MM.1S (cell line): ENCODE data around the gene MAGEB17.

ENCODE experiments used
- DNase-seq: peaks from one replicate; pipeline ENCODE4 v3.0.0-alpha.2; 2015
- H2AFZ ChIP-seq: fragments of 300-600 bp; sonication (generic); 2 replicates; pipeline ENCODE4 v1.6.0; 2016; ENCODE audit warnings: antibody characterized with exemption, low read length
- H3F3A ChIP-seq: fragments of 300-600 bp; sonication (generic); 2 replicates; pipeline ENCODE4 v1.6.1; 2016; ENCODE audit warnings: mild to moderate bottlenecking, antibody characterized with exemption, low read length, moderate library complexity, mixed read lengths; ENCODE audit not compliant: insufficient read depth
- H3K27ac ChIP-seq: fragments of 300-600 bp; sonication (generic); 2 replicates; pipeline ENCODE4 v1.5.1; 2016; ENCODE audit warnings: mild to moderate bottlenecking, low read length
- H3K27me3 ChIP-seq: fragments of 300-600 bp; sonication (generic); replicated peaks from 2 replicates; pipeline ENCODE4 v1.6.0; 2016; ENCODE audit warnings: low read length; ENCODE audit not compliant: insufficient read depth
- H3K36me3 ChIP-seq: fragments of 300-600 bp; sonication (generic); replicated peaks from 2 replicates; pipeline ENCODE4 v1.6.1; 2016; ENCODE audit warnings: mild to moderate bottlenecking, low read length, mixed read lengths; ENCODE audit not compliant: insufficient read depth
- H3K4me1 ChIP-seq: fragments of 300-600 bp; sonication (generic); 2 replicates; pipeline ENCODE4 v1.6.1; 2016; ENCODE audit warnings: low read length, mixed read lengths
- H3K4me2 ChIP-seq: fragments of 300-600 bp; sonication (generic); 2 replicates; pipeline ENCODE4 v1.6.0; 2016; ENCODE audit warnings: low read depth, low read length
- H3K4me3 ChIP-seq: fragments of 300-600 bp; sonication (generic); 2 replicates; pipeline ENCODE4 v1.5.1; 2016; ENCODE audit warnings: low read length, mixed read lengths
- H3K79me2 ChIP-seq: fragments of 300-600 bp; sonication (generic); 2 replicates; pipeline ENCODE4 v1.6.1; 2016; ENCODE audit warnings: mixed run types, low read length, mixed read lengths
- H3K9ac ChIP-seq: fragments of 300-600 bp; sonication (generic); 2 replicates; pipeline ENCODE4 v1.6.1; 2016; ENCODE audit warnings: low read length, mixed read lengths
- H3K9me2 ChIP-seq: fragments of 300-600 bp; sonication (generic); replicated peaks from 2 replicates; pipeline ENCODE4 v1.6.1; 2016; ENCODE audit warnings: mild to moderate bottlenecking, low read length, mixed read lengths; ENCODE audit not compliant: insufficient read depth
- H3K9me3 ChIP-seq: fragments of 300-600 bp; sonication (generic); replicated peaks from 2 replicates; pipeline ENCODE4 v1.6.1; 2016; ENCODE audit warnings: mild to moderate bottlenecking, low read length, mixed read lengths; ENCODE audit not compliant: insufficient read depth
- H4K20me1 ChIP-seq: fragments of 300-600 bp; sonication (generic); 2 replicates; pipeline ENCODE4 v1.6.1; 2016; ENCODE audit warnings: mild to moderate bottlenecking, low read length, moderate library complexity, mixed read lengths; ENCODE audit not compliant: insufficient read depth
- EZH2 ChIP-seq: fragments of 300-600 bp; sonication (generic); optimal IDR thresholded peaks from 2 replicates; pipeline ENCODE3; 2017; ENCODE audit warnings: low read depth, mild to moderate bottlenecking, antibody characterized with exemption, low read length, mixed read lengths
- EZH2phosphoT487 ChIP-seq: fragments of 300-600 bp; sonication (generic); IDR thresholded peaks from 2 replicates; pipeline ENCODE4 v1.6.1; 2018; ENCODE audit warnings: antibody characterized with exemption, low read length
- TF ChIP-seq, protein P1 (sequence below): fragments of 300-600 bp; sonication (generic); IDR thresholded peaks from 2 replicates; pipeline ENCODE4 v1.5.1; 2016; ENCODE audit warnings: antibody characterized with exemption, low read length, mixed read lengths

The MAGEB17 gene

DNA sequence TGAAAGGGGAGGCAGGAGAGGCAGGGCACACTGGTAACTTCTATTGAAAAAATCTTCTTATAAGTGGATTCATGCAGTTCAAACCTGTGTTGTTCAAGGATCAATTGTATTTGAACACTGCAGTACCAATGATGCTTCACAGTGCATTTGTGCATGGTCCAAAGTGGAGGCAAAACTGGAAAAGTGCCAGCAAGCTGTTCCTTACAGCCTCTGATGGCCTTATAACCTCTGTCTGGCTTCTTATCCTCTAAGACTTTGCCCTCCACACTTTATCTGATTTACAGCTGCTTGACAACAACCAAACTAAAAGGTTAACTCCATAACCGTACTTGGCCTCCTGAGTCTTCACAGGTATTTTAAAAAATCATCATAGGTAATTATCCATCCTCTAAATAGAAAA is 40.4 kb downstream of the MAGEB17 start:
- Histone ChIP-seq H3K9ac (no peak overlapping the region), H4K20me1 (no peaks in the 10 kb centered on the region), H3K27me3 (no peaks in the 10 kb centered on the region), H3K79me2 (no peaks in the 10 kb centered on the region), H3K4me2 (no peak overlapping the region), H3K36me3 (no peaks in the 10 kb centered on the region), H3F3A (no peaks in the 10 kb centered on the region), H3K4me3 (no peak overlapping the region), H2AFZ (no peak overlapping the region), H3K9me2 (no peaks in the 10 kb centered on the region), H3K27ac (no peak overlapping the region), H3K9me3 (no peaks in the 10 kb centered on the region), H3K4me1 (no peaks in the 10 kb centered on the region)
- TF ChIP-seq, protein P1, sequence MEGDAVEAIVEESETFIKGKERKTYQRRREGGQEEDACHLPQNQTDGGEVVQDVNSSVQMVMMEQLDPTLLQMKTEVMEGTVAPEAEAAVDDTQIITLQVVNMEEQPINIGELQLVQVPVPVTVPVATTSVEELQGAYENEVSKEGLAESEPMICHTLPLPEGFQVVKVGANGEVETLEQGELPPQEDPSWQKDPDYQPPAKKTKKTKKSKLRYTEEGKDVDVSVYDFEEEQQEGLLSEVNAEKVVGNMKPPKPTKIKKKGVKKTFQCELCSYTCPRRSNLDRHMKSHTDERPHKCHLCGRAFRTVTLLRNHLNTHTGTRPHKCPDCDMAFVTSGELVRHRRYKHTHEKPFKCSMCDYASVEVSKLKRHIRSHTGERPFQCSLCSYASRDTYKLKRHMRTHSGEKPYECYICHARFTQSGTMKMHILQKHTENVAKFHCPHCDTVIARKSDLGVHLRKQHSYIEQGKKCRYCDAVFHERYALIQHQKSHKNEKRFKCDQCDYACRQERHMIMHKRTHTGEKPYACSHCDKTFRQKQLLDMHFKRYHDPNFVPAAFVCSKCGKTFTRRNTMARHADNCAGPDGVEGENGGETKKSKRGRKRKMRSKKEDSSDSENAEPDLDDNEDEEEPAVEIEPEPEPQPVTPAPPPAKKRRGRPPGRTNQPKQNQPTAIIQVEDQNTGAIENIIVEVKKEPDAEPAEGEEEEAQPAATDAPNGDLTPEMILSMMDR, result no peak
- TF ChIP-seq EZH2 (no peak), EZH2phosphoT487 (no peak)
- DNase-seq, result no peak

DNA sequence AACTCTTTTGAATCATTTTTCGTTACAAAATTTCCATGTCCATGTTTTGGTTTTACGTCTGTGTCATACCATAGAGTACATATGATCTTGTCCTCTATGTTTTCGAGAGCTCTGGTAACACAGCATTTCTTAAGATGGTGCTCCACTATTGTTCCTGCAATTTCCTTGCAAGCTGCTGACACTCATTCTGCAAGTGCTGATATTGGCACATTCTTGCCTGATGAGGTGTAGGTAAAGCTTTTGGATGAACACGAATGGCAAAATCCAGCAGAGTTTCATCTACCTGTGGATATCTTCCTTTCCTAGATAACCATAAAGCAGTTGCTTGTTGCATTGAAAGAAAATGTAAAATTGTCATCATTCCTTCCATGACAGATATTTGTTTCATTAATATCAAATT is 41.3 kb downstream of the MAGEB17 start:
- H3K9me2 ChIP-seq, result no peaks in the 10 kb centered on the region

DNA sequence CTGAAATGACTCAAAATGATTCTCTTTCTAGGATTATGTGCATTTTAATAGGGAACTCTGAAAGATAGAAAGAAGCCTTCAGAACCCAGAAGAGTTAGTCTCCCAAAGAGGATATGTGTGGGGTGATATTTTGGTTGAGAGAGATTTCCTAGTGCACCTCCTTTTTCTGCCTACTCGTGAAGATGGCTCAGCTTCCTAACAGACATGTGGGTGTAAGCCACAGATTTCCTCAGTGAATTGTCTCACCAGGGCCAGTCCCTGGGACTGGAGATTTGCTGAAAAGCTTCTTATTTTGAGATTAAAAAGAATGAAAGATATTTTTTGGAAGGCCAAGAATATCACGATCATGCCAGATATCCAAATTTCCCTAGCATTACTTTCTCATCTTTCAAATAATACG is 42.8 kb downstream of the MAGEB17 start:
- H3K27me3 ChIP-seq, result no peaks in the 10 kb centered on the region
- H3K4me3 ChIP-seq, result no peak overlapping the region

More for the DNA sequence above, 41.3 kb downstream of the MAGEB17 start:
- Histone ChIP-seq H3K27me3 (no peaks in the 10 kb centered on the region), H3K4me3 (no peak overlapping the region), H3K4me1 (no peaks in the 10 kb centered on the region), H3K9ac (no peak overlapping the region), H3K9me3 (no peaks in the 10 kb centered on the region), H3K36me3 (no peaks in the 10 kb centered on the region), H4K20me1 (no peaks in the 10 kb centered on the region), H3K79me2 (no peaks in the 10 kb centered on the region), H3K4me2 (no peak overlapping the region), H2AFZ (no peak overlapping the region), H3K27ac (no peak overlapping the region), H3F3A (no peaks in the 10 kb centered on the region)
- no peak for DNase-seq
- TF ChIP-seq EZH2 (no peak), EZH2phosphoT487 (no peak)
- TF ChIP-seq, protein P1, result no peak

More for the DNA sequence above, 42.8 kb downstream of the MAGEB17 start:
- no peak overlapping the region for H3K9ac ChIP-seq
- no peaks in the 10 kb centered on the region for H4K20me1 ChIP-seq
- H2AFZ ChIP-seq, result no peak overlapping the region
- H3K9me2 ChIP-seq, result no peaks in the 10 kb centered on the region
- H3K4me2 ChIP-seq, result no peak overlapping the region
- H3F3A ChIP-seq, result no peaks in the 10 kb centered on the region
- H3K9me3 ChIP-seq, result no peaks in the 10 kb centered on the region
- H3K27ac ChIP-seq, result no peak overlapping the region
- H3K4me1 ChIP-seq, result no peaks in the 10 kb centered on the region
- no peaks in the 10 kb centered on the region for H3K79me2 ChIP-seq
- no peaks in the 10 kb centered on the region for H3K36me3 ChIP-seq
- TF ChIP-seq, protein P1, result no peak
- TF ChIP-seq EZH2phosphoT487, result no peak
- no peak for TF ChIP-seq EZH2
- DNase-seq, result no peak
